ENCODE data around the gene SBF2.
A peak's percentile ranks its signal among the peaks of the same experiment; 100 is the strongest.

SBF2 gene

GRCh38 chr11:10044618-10045017, 249.4 kb downstream of the SBF2 start:
- Histone ChIP-seq H2BK15ac (ENCODE audit: low read length) (no peak overlapping the region), H3K23ac (ENCODE audit: low read depth, low read length, poor library complexity) (no peak overlapping the region), H2BK5ac (ENCODE audit: low read length) (no peak overlapping the region), H3K4ac (ENCODE audit: low read length) (no peak overlapping the region), H4K91ac (ENCODE audit: low read depth, low read length, poor library complexity) (no peak overlapping the region), H3K4me3 (ENCODE audit: low read length in 2 of 2) (peak overlapping the region in 1 of 2 donors; percentile 17), H3K4me1 (ENCODE audit: control insufficient read depth in 2 of 2, insufficient read depth in 1 of 2, low read depth in 1 of 2, low read length in 2 of 2) (no peaks in the 10 kb centered on the region), H3K27ac (replicated peaks; ENCODE audit: low read length) (no peak overlapping the region), H2BK120ac (ENCODE audit: low read depth, low read length) (no peak overlapping the region), H3K9ac (ENCODE audit: low read depth, low read length, poor library complexity) (no peak overlapping the region), H3K9me3 (replicated peaks in 1 of 2; ENCODE audit: control insufficient read depth in 2 of 2, insufficient read depth in 1 of 2, low read depth in 1 of 2, low read length in 2 of 2) (peaks cover 6 to 27% of the 10 kb centered on the region in 2 donors), H3K36me3 (replicated peaks in 1 of 2; ENCODE audit: control insufficient read depth in 2 of 2, insufficient read depth in 2 of 2, low read length in 2 of 2) (peaks cover 0 to 4% of the 10 kb centered on the region in 2 donors), H3K14ac (ENCODE audit: low read length) (no peak overlapping the region), H3K27me3 (ENCODE audit: control insufficient read depth in 3 of 3, insufficient read depth in 3 of 3, low read depth in 1 of 3, low read length in 3 of 3) (no peaks in the 10 kb centered on the region), H4K8ac (ENCODE audit: low read depth, low read length) (no peak overlapping the region), H2AK5ac (ENCODE audit: low read depth, low read length) (no peak overlapping the region), H3K18ac (ENCODE audit: low read length) (no peak overlapping the region), H2BK12ac (ENCODE audit: low read length) (no peak overlapping the region), H3K4me2 (ENCODE audit: insufficient read depth, low read length, poor library complexity, severe bottlenecking) (no peak overlapping the region), H3K79me1 (ENCODE audit: low read depth, low read length) (peaks cover 2% of the 10 kb centered on the region), H2AFZ (ENCODE audit: low read length) (no peak overlapping the region)
- no CpG with 5 or more reads among the region's 5 CpGs for WGBS, 2 donors (ENCODE audit: extremely low coverage in 2 of 2, insufficient read length in 2 of 2, insufficient replicate concordance in 1 of 2)
- no peak for DNase-seq (ENCODE audit: low spot score)

DNA sequence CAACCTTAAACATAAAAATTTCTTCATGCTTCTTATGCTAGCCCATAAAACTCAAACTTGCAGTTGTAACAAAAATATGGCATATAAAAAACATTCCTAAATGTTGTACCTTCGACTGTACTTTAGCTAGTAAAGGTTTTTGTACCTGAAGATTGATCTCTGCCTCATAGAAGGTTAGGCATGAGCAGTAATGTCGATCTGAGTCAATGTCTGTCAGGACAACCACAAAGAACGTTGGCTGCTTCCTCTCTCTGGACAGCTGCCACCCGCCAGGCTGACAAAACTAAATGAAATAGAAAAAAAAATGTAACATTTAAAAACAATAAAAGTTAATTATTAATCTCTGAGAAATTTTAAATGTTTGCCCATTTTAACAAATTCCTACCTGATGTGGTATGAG, 251.3 kb downstream of the SBF2 start:
- H4K8ac ChIP-seq (ENCODE audit: low read depth, low read length) = no peak overlapping the region
- H3K23ac ChIP-seq (ENCODE audit: low read depth, low read length, poor library complexity) = no peak overlapping the region
- no peaks in the 10 kb centered on the region for H3K27me3 ChIP-seq (ENCODE audit: control insufficient read depth in 3 of 3, insufficient read depth in 3 of 3, low read depth in 1 of 3, low read length in 3 of 3)
- no peak overlapping the region for H3K4ac ChIP-seq (ENCODE audit: low read length)
- H2BK120ac ChIP-seq (ENCODE audit: low read depth, low read length) = no peak overlapping the region
- H2BK12ac ChIP-seq (ENCODE audit: low read length) = no peak overlapping the region
- H3K4me3 ChIP-seq (ENCODE audit: low read length in 2 of 2) = no peak overlapping the region
- no peak overlapping the region for H3K9ac ChIP-seq (ENCODE audit: low read depth, low read length, poor library complexity)
- no peak overlapping the region for H3K27ac ChIP-seq (replicated peaks; ENCODE audit: low read length)
- no peak overlapping the region for H2AK5ac ChIP-seq (ENCODE audit: low read depth, low read length)
- H3K9me3 ChIP-seq (replicated peaks in 1 of 2; ENCODE audit: control insufficient read depth in 2 of 2, insufficient read depth in 1 of 2, low read depth in 1 of 2, low read length in 2 of 2) = peaks cover 6 to 27% of the 10 kb centered on the region in 2 donors
- WGBS, 2 donors (ENCODE audit: extremely low coverage in 2 of 2, insufficient read length in 2 of 2, insufficient replicate concordance in 1 of 2) = no CpG with 5 or more reads among the region's 4 CpGs
- peaks cover 2% of the 10 kb centered on the region for H3K79me1 ChIP-seq (ENCODE audit: low read depth, low read length)
- H2BK15ac ChIP-seq (ENCODE audit: low read length) = no peak overlapping the region
- no peak overlapping the region for H4K91ac ChIP-seq (ENCODE audit: low read depth, low read length, poor library complexity)
- no peaks in the 10 kb centered on the region for H3K4me1 ChIP-seq (ENCODE audit: control insufficient read depth in 2 of 2, insufficient read depth in 1 of 2, low read depth in 1 of 2, low read length in 2 of 2)
- H3K18ac ChIP-seq (ENCODE audit: low read length) = no peak overlapping the region
- no peak for DNase-seq (ENCODE audit: low spot score)
- no peak overlapping the region for H2BK5ac ChIP-seq (ENCODE audit: low read length)
- H3K36me3 ChIP-seq (replicated peaks in 1 of 2; ENCODE audit: control insufficient read depth in 2 of 2, insufficient read depth in 2 of 2, low read length in 2 of 2) = peaks cover 0 to 4% of the 10 kb centered on the region in 2 donors
- no peak overlapping the region for H3K14ac ChIP-seq (ENCODE audit: low read length)
- no peak overlapping the region for H2AFZ ChIP-seq (ENCODE audit: low read length)
- H3K4me2 ChIP-seq (ENCODE audit: insufficient read depth, low read length, poor library complexity, severe bottlenecking) = no peak overlapping the region

DNA sequence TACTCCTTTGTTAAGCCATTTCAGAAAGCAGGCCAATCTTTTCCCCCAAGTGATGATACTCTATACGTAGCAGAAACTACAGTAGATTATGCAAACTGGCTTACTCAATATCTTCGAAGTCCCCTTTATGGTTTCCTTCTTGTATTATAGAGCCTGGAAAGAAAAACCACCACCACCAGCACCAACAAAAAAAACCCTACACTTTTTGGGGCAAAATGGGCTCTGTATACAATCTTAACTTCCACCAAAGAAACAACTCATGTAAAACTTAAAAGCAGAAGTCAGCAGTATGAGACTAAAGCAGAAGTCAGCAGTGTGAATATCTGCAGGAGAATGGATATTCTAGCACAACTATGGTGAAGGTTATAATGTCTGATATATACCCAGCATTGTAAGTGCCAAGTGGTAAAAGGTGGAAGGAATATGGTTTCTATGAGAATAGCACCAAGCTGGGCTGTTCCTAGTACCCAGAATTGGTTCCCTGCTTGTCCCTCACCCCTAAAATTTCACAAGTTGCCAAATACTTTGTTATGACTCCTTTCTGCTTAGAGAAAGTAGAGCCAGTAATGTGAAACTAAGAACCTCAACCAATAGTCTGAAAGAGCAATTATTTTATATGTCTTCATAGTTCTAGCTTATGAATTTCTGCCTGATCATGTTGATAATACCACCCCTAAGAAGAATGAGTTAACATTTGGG, 252.1 kb downstream of the SBF2 start:
- Histone ChIP-seq H4K8ac (ENCODE audit: low read depth, low read length) (no peak overlapping the region), H3K9ac (ENCODE audit: low read depth, low read length, poor library complexity) (no peak overlapping the region), H3K14ac (ENCODE audit: low read length) (no peak overlapping the region), H3K9me3 (replicated peaks in 1 of 2; ENCODE audit: control insufficient read depth in 2 of 2, insufficient read depth in 1 of 2, low read depth in 1 of 2, low read length in 2 of 2) (peaks cover 6 to 27% of the 10 kb centered on the region in 2 donors), H2BK12ac (ENCODE audit: low read length) (no peak overlapping the region), H2BK15ac (ENCODE audit: low read length) (no peak overlapping the region), H3K23ac (ENCODE audit: low read depth, low read length, poor library complexity) (no peak overlapping the region), H2AFZ (ENCODE audit: low read length) (no peak overlapping the region), H3K4me2 (ENCODE audit: insufficient read depth, low read length, poor library complexity, severe bottlenecking) (no peak overlapping the region), H2BK5ac (ENCODE audit: low read length) (no peak overlapping the region), H3K79me1 (ENCODE audit: low read depth, low read length) (peaks cover 2% of the 10 kb centered on the region), H2BK120ac (ENCODE audit: low read depth, low read length) (no peak overlapping the region), H3K36me3 (replicated peaks in 1 of 2; ENCODE audit: control insufficient read depth in 2 of 2, insufficient read depth in 2 of 2, low read length in 2 of 2) (peaks cover 0 to 4% of the 10 kb centered on the region in 2 donors), H3K4ac (ENCODE audit: low read length) (no peak overlapping the region), H2AK5ac (ENCODE audit: low read depth, low read length) (no peak overlapping the region), H4K91ac (ENCODE audit: low read depth, low read length, poor library complexity) (no peak overlapping the region), H3K18ac (ENCODE audit: low read length) (no peak overlapping the region), H3K4me1 (ENCODE audit: control insufficient read depth in 2 of 2, insufficient read depth in 1 of 2, low read depth in 1 of 2, low read length in 2 of 2) (no peaks in the 10 kb centered on the region), H3K27ac (replicated peaks; ENCODE audit: low read length) (no peak overlapping the region), H3K4me3 (ENCODE audit: low read length in 2 of 2) (no peak overlapping the region), H3K27me3 (ENCODE audit: control insufficient read depth in 3 of 3, insufficient read depth in 3 of 3, low read depth in 1 of 3, low read length in 3 of 3) (no peaks in the 10 kb centered on the region)
- WGBS, 2 donors (ENCODE audit: extremely low coverage in 2 of 2, insufficient read length in 2 of 2, insufficient replicate concordance in 1 of 2) = no CpG with 5 or more reads among the region's 2 CpGs
- DNase-seq (ENCODE audit: low spot score) = no peak

DNA sequence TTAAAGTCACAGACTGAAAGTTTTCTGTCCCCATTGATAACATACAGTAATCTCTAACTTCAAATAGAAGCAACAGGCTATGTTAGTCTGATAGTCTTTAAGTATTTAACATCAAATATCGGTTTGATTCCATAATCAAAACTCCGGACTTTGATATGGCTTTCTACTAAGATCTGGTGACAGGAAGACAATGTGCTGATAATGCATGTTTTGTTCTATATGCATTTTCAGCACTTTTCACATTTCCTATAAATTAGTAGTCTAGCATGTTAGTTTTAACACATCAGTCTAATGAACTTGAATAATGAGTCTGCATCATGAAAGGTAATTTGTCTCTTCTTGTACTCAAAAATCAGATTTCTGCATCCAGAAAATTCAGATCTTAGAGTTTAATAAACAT, 252.7 kb downstream of the SBF2 start:
- no peak overlapping the region for H3K4ac ChIP-seq (ENCODE audit: low read length)
- no peak overlapping the region for H3K18ac ChIP-seq (ENCODE audit: low read length)
- no peak overlapping the region for H3K9ac ChIP-seq (ENCODE audit: low read depth, low read length, poor library complexity)
- H2BK15ac ChIP-seq (ENCODE audit: low read length) = no peak overlapping the region
- H3K27me3 ChIP-seq (ENCODE audit: control insufficient read depth in 3 of 3, insufficient read depth in 3 of 3, low read depth in 1 of 3, low read length in 3 of 3) = no peaks in the 10 kb centered on the region
- no peak overlapping the region for H2AK5ac ChIP-seq (ENCODE audit: low read depth, low read length)
- peaks cover 6 to 26% of the 10 kb centered on the region in 2 donors for H3K9me3 ChIP-seq (replicated peaks in 1 of 2; ENCODE audit: control insufficient read depth in 2 of 2, insufficient read depth in 1 of 2, low read depth in 1 of 2, low read length in 2 of 2)
- WGBS, 2 donors (ENCODE audit: extremely low coverage in 2 of 2, insufficient read length in 2 of 2, insufficient replicate concordance in 1 of 2) = no CpG with 5 or more reads among the region's 2 CpGs
- H3K4me3 ChIP-seq (ENCODE audit: low read length in 2 of 2) = no peak overlapping the region
- H3K27ac ChIP-seq (replicated peaks; ENCODE audit: low read length) = no peak overlapping the region
- H3K36me3 ChIP-seq (replicated peaks in 1 of 2; ENCODE audit: control insufficient read depth in 2 of 2, insufficient read depth in 2 of 2, low read length in 2 of 2) = peaks cover 0 to 4% of the 10 kb centered on the region in 2 donors
- no peak overlapping the region for H2BK120ac ChIP-seq (ENCODE audit: low read depth, low read length)
- H3K4me2 ChIP-seq (ENCODE audit: insufficient read depth, low read length, poor library complexity, severe bottlenecking) = no peak overlapping the region
- no peak overlapping the region for H2BK5ac ChIP-seq (ENCODE audit: low read length)
- peaks cover 2% of the 10 kb centered on the region for H3K79me1 ChIP-seq (ENCODE audit: low read depth, low read length)
- no peak overlapping the region for H3K23ac ChIP-seq (ENCODE audit: low read depth, low read length, poor library complexity)
- H3K4me1 ChIP-seq (ENCODE audit: control insufficient read depth in 2 of 2, insufficient read depth in 1 of 2, low read depth in 1 of 2, low read length in 2 of 2) = no peaks in the 10 kb centered on the region
- no peak overlapping the region for H4K91ac ChIP-seq (ENCODE audit: low read depth, low read length, poor library complexity)
- H2AFZ ChIP-seq (ENCODE audit: low read length) = no peak overlapping the region
- no peak for DNase-seq (ENCODE audit: low spot score)
- no peak overlapping the region for H2BK12ac ChIP-seq (ENCODE audit: low read length)
- H3K14ac ChIP-seq (ENCODE audit: low read length) = no peak overlapping the region
- H4K8ac ChIP-seq (ENCODE audit: low read depth, low read length) = no peak overlapping the region
